ENCODE measurements around the gene TF. TPM values are rescaled to one million over a fixed set of nuclear protein-coding genes. Genes with fewer than 3 reads are reported as not detected.
"Not testable (repeated sequence)": the region's sequence is repeated elsewhere in the genome, so short reads cannot be mapped to it uniquely, and the experiment has no call there.

TF gene
- total RNA-seq, 1 donor from 2014 or later = under 0.01 TPM

GRCh38 chr3:133779626-133780203 lies 33.5 kb downstream of the TF start:
- no peaks in the 10 kb centered on the region for H3K36me3 ChIP-seq (ENCODE audit: control insufficient read depth, insufficient read depth, low read length)
- DNase-seq (ENCODE audit: low read depth) = no peak
- no peak for TF ChIP-seq CTCF (IDR thresholded peaks at IDR 0.05; ENCODE audit: insufficient read depth, low read length, poor library complexity, severe bottlenecking)
- no peaks in the 10 kb centered on the region for H3K27me3 ChIP-seq (ENCODE audit: control insufficient read depth, insufficient read depth, low read length)
- H3K4me3 ChIP-seq (ENCODE audit: low read depth, low read length) = no peak overlapping the region

DNA sequence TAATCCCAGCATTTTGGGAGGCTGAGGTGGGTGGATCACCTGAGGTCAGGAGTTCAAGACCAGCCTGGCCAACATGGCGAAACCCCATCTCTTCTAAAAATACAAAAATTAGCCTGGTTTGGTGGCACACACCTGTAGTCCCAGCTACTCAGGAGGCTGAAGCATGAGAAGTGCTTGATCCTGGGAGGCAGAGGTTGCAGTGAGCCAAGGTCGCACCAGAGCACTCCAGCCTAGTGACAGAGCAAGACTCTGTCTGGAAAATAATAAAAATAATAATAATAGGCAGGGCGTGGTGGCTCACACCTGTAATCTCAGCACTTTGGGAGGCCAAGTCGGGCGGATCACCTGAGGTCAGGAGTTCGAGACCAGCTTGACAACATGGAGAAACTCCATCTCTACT lies 34.6 kb downstream of the TF start:
- not testable (repeated sequence) for H3K4me3 ChIP-seq (ENCODE audit: low read depth, low read length); DNase-seq (ENCODE audit: low read depth); H3K27me3 ChIP-seq (ENCODE audit: control insufficient read depth, insufficient read depth, low read length)

GRCh38 chr3:133781570-133781969 lies 35.4 kb downstream of the TF start:
- no peak overlapping the region for H3K4me3 ChIP-seq (ENCODE audit: low read depth, low read length)
- no peak for DNase-seq (ENCODE audit: low read depth)
- H3K27me3 ChIP-seq (ENCODE audit: control insufficient read depth, insufficient read depth, low read length) = no peaks in the 10 kb centered on the region
- no peaks in the 10 kb centered on the region for H3K36me3 ChIP-seq (ENCODE audit: control insufficient read depth, insufficient read depth, low read length)
- TF ChIP-seq CTCF (IDR thresholded peaks at IDR 0.05; ENCODE audit: insufficient read depth, low read length, poor library complexity, severe bottlenecking) = no peak

More for the DNA sequence above, 34.6 kb downstream of the TF start:
- H3K36me3 ChIP-seq (ENCODE audit: control insufficient read depth, insufficient read depth, low read length) = not testable (repeated sequence)

DNA sequence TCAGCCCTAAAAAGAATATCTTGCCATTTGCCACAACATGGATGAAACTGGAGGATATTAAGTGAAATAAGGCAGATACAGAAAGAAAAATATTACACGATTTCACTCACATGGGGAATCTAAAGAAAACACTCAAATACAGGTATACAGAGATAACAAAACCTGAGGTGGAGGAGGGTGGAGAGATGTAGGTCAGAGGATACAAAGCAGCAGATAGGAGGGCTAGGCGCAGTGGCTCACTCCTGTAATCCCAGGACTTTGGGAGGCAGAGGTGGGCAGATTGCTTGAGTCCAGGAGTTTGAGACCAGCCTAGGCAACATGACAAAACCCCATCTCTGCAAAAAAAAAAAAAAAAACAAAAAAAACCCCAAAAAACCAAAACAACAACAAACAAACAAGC lies 36.3 kb downstream of the TF start:
- no peak for DNase-seq (ENCODE audit: low read depth)
- Histone ChIP-seq H3K4me3 (ENCODE audit: low read depth, low read length) (no peak overlapping the region), H3K36me3 (ENCODE audit: control insufficient read depth, insufficient read depth, low read length) (no peaks in the 10 kb centered on the region), H3K27me3 (ENCODE audit: control insufficient read depth, insufficient read depth, low read length) (no peaks in the 10 kb centered on the region)
- no peak for TF ChIP-seq CTCF (IDR thresholded peaks at IDR 0.05; ENCODE audit: insufficient read depth, low read length, poor library complexity, severe bottlenecking)

GRCh38 chr3:133783762-133784161 lies 37.6 kb downstream of the TF start:
- no peak for TF ChIP-seq CTCF (IDR thresholded peaks at IDR 0.05; ENCODE audit: insufficient read depth, low read length, poor library complexity, severe bottlenecking)
- H3K4me3 ChIP-seq (ENCODE audit: low read depth, low read length) = no peak overlapping the region
- H3K36me3 ChIP-seq (ENCODE audit: control insufficient read depth, insufficient read depth, low read length) = no peaks in the 10 kb centered on the region
- DNase-seq (ENCODE audit: low read depth) = no peak
- no peaks in the 10 kb centered on the region for H3K27me3 ChIP-seq (ENCODE audit: control insufficient read depth, insufficient read depth, low read length)

DNA sequence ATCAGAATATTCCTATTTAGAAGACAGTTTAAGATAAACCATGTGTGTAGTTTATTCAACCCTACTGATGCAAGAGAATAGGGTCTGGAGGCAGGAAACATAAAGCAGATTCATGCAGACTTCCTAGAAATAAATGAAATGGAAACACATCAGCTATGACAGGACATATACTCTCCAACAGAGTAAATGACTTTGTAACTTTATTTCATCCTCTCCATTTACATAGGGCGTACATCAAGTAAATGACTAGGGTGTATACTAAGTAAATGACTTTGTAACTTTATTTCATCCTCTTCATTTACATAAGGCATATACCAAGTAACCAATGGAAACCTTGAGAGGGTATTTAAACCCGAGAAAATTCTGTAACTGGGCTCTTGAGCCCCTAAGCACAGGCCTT lies 41.8 kb downstream of the TF start:
- DNase-seq (ENCODE audit: low read depth) = no peak
- no peak for TF ChIP-seq CTCF (IDR thresholded peaks at IDR 0.05; ENCODE audit: insufficient read depth, low read length, poor library complexity, severe bottlenecking)
- Histone ChIP-seq H3K27me3 (ENCODE audit: control insufficient read depth, insufficient read depth, low read length) (no peaks in the 10 kb centered on the region), H3K4me3 (ENCODE audit: low read depth, low read length) (no peak overlapping the region), H3K36me3 (ENCODE audit: control insufficient read depth, insufficient read depth, low read length) (no peaks in the 10 kb centered on the region)
